GM18508 (cell line): ENCODE measurements around the gene IFITM2.
"Not testable (repeated sequence)": the region's sequence is repeated elsewhere in the genome, so short reads cannot be mapped to it uniquely, and the experiment has no call there.

ENCODE experiments used
- ATAC-seq: cut with Tn5 transposase; IDR thresholded peaks from one replicate; pipeline ENCODE4 v1.9.1; 2021; ENCODE audit warnings: moderate number of reproducible peaks; ENCODE audit not compliant: insufficient read depth, unreplicated experiment

The IFITM2 gene

DNA sequence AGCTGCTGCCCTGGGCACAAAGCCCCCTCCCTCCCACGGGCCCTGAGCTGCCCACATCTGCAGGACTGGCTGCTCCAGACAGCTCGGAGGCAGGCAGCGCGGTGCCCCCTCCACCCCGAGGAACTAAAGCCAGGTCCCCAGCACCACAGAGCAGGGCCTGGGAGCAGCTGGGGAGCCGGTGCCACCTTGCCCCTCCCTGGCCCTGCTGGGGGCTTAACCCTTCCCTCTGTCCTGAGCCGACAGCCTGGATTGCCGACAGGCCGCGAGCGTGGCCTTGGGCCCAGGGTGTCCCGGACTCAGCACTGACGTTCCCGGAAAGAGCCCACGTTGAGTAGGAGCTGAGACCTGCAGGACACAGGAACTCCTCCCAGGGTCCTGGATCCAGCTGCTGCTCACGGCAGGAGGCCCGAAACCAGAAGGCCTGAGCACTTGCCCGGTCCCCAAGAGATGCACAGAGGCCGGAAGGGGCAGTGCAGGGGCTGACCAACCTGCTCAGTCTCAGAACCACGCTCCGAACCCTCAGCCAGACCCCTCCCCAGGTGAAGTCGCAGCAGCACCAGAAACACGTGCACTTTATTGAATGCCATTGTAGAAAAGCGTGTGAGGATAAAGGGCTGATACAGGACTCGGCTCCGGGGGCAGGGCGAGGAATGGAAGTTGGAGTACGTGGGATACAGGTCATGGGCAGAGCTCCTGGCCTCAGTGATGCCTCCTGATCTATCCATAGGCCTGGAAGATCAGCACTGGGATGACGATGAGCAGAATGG is 11.7 kb downstream of the IFITM2 start:
- ATAC-seq, result not testable (repeated sequence)

DNA sequence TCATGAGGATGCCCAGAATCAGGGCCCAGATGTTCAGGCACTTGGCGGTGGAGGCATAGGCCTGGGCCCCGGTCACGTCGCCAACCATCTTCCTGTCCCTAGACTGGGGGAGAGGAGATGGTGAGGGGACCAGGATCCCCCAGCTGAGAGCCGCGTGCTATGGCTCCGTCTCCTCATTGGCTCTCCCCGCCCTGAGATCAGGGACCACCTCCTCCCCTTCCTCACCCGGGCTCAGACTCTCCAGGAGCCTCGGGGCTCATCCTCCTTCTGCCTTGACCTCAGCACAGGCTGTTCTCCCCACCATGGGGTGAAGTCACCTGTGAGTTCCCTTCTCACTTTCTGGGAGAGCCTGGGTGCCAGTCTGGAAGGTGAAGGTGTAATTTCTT is 12.3 kb downstream of the IFITM2 start:
- ATAC-seq, result not testable (repeated sequence)

DNA sequence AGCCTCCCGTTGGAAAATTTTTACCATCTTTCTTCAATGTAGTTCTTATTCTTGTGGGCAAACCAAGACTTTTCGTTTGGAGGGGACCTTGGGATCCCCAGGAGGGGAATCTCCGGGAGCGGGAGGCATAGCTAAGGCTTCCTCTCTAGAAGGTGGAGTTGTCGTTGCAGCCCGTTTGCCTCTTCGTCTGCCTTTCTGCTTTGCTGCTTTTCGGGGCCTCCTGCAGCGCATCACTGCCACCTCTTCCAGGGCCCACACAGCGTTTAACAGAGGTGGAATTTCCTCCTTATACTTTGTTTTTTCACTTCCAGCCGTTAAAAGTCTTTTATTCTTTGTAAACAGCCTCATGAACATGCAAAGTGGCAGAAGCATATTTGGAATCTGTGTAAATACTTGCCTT is 16.5 kb downstream of the IFITM2 start:
- no peak for ATAC-seq

DNA sequence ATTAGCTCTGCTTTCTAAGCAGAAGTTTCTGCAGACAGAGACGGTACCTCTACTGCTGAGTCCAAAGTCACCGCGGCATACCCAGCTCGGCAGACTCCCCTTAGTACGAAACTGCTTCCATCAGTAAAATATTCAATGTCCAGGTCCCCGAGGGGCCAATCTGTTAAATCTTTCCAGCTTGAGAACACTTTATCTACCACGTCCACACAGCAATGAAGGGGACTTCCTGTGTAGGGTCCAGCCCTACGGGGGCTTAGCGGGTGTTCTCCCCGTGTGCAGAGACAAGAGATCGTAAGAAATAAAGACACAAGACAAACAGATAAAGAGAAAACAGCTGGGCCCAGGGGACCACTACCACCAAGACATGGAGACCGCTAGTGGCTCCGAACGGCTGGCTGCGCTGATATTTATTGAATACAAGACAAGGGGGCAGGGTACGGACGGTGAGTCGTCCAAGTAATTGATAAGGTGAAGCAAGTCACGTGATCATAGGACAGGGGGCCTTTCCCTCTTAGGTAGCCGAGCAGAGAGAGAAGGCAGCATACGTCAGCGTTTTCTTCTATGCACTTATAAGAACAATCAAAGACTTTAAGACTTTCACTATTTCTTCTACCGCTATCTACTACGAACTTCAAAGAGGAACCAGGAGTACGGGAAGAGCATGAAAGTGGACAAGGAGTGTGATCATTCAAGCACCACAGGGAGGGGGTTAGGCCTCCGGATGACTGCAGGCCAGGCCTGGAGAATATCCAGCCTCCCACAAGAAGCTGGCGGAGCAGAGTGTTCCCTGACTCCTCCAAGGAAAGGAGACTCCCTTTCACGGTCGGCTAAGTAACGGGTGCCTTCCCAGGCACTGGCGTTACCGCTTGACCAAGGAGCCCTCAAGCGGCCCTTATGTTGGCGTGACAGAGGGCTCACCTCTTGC is 17.2 kb downstream of the IFITM2 start:
- not testable (repeated sequence) for ATAC-seq

DNA sequence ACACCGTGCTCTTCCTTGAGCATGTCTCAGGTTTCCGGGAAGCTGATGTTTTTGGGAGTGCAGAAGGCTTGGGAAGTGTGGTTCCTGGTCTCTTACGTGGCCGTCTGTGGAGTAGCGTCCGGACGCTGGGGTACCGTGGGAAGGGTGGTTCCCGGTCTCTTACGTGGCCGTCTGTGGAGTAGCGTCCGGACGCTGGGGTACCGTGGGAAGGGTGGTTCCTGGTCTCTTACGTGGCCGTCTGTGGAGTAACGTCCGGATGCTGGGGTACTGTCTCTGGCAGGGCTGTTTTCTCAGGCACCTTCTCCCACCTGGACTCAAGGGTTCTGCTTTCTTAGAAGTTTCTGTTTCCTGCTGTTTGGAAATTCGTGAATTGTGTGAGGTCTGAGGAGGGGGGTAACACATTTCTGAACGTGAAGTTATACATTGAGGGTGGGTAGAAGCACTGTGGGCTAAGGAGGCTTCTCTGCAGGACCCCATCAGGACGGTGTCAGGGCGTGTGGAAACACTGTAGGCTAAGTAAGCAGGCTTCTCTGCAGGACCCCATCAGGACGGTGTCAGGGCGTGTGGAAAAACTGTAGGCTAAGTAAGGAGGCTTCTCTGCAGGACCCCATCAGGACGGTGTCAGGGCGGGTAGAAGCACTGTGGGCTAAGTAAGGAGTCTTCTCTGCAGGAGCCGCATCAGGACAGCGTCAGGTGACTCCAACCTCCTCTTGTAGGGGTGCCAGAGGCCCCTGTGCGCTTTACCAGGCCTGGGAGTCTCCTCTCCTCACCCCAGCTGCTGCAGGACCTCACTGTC is 18.4 kb downstream of the IFITM2 start:
- no peak for ATAC-seq

DNA sequence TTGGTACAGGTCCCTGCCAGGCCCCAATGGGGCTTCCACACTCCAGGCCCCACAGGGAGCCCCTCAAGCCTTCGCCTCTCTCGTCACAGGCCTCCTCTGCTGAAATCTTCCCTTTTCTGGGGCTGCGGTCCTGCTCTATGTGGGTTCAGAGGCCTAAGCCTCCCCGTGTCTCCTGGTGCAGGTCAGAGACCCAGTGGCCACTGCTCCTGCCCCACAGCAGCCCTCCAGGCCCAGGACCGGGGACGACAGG is 18.9 kb downstream of the IFITM2 start:
- no peak for ATAC-seq

DNA sequence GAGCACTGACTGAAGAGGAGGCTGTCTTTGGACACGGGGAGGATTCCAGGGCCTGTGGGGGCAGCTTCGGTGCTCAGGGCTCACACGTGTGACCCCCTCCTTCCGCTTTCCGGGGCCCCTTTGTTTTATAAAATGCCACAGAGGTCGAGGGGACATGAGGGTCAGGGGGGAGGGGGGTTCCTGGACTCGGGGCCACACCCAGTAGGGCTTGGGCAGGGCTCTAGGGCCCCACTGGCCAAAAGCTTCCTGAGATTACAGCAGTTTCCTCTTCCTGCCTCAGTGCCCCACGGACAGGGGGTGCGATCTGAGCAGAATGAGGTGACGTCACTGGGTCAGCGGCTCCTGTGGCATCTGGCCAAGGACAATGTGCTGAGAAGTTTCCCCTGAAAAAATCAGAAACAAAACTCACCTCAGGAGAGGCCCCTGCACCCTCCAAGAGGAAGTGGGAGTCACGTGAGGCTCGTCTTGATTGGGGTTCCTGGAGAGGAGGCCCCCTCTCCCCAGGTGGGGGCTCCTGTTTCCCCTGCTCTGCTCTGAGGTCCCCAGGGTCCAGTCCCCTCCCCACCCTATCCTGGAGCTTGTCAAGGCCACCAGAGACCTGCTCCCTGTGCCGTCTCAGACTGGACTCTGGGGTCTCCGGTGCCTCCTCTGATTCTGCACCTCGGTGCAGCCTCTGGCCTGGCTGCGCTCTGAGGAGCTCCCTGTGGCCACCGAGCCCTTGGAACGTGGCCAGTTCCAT is 19.4 kb downstream of the IFITM2 start:
- no peak for ATAC-seq

DNA sequence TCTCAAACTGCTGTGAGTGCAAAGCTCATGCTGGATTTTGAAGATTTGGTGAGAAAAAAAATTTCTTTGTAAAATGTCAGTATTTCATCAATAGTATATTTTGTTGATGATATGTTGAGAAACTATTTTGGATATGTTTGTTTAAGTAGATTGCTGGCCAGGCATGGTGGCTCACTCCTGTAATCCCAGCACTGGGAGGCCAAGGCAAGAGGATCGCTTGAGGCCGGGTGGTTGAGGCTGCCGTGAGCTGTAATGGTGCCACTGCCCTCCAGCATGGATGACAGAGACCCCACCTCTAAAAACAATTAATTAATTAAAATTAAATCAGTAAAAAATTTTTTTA is 19.9 kb downstream of the IFITM2 start:
- ATAC-seq, result no peak

DNA sequence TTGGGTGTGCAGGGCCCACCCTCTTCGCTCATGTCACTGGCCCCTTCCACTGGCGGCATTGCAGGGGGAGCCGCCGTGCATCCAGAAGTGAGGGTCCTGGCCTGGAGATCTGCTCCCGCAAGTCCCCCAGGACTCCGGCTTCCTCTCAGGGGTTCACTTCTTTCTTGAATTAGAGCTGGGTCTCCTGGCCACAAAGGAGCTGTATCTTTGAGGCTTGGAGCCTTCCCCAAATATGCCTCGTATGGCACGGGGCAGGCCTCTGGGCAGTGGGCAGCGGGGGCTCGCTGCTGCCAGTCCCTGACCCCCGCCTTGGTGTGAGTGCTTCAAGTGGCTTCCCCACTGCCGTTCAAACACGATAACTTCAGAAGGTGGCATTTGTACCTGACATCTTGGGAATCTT is 20.4 kb downstream of the IFITM2 start:
- no peak for ATAC-seq

DNA sequence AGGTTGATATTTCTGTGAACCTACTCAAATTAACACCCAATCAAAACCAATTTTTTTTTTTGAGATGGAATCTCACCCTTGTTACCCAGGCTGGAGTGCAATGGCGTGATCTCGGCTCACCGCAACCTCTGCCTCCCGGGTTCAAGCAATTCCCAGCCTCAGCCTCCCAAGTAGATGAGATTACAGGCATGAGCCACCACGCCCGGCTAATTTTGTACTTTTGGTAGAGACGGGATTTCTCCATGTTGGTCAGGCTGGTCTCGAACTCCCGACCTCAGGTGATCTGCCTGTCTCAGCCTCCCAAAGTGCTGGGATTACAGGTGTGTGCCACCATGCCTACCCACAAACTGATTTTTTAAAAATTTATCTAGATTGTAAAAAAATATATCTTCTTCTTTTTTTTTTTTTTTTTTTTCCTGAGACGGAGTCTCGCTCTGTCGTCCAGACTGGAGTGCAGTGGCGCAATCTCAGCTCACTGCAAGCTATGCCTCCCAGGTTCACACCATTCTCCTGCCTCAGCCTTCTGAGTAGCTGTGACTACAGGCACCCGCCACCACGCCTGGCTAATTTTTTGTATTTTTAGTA is 21.0 kb downstream of the IFITM2 start:
- not testable (repeated sequence) for ATAC-seq

DNA sequence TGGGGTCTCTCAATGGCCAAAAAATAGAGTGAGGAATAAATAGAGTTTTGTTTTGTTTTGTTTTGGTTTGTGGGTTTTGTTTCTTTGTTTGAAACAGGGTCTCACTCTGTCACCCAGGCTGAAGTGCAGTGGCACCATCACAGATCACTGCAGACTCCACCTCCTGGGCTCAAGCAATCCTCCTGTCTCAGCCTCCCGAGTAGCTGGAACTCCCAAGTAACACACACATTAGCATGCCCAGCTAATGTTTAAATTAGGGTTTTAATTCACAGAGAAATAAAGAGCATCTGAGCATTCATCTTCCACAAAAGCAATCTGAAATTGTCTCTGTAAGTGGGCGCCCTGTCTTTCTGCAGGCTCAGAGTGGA is 22.3 kb downstream of the IFITM2 start:
- ATAC-seq, result no peak

DNA sequence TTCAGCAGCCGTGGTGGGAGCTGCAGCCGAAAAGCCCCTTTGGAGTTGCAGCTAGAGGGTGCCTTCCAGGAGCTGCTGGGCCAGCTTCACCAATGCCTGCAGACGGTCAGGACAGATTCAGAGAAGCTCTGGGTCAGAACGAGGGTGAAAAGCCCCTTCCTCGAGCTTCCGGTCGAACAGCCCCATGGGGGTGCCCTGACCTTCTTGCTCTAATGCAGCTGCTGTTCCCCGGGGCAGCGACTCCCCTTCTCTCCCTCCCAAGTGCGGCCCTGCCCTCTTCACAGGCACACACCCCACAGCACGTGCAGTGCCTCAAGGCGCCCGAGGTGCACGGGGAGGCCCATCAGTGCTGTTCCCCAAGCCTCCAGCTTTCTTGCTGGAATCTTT is 22.7 kb downstream of the IFITM2 start:
- ATAC-seq, result no peak

DNA sequence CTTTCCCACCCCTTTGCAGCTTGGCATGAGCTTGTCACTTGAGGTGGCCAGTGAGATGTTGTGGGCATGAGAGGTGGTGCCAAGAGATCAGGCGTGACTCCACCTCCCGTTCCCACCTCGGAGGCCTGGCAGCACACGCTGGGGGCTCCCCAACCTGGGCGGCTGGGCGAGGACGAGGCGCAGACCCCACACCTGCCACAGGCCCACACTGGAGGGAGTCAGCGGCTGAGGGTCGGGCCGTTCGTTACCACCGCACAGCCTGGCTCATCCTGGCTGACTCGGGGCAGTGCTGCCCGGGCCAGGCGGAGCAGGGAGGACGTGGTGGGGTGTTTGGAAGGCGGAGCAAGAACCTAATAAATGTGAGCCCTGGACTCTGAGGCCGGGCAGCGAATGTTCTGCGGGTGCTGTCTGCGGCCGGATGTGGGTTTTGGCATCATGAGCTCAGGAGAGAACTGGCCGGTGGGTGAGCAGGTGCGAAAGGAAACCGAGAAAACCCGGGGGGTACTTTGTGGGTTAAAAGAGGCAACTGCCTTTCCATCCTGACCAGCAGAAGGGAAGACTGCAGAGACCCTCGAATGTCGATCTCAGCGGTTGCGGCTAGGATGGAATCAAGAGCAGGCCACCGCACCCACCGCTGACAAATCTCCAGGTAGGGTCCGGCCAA is 23.2 kb downstream of the IFITM2 start:
- no peak for ATAC-seq

DNA sequence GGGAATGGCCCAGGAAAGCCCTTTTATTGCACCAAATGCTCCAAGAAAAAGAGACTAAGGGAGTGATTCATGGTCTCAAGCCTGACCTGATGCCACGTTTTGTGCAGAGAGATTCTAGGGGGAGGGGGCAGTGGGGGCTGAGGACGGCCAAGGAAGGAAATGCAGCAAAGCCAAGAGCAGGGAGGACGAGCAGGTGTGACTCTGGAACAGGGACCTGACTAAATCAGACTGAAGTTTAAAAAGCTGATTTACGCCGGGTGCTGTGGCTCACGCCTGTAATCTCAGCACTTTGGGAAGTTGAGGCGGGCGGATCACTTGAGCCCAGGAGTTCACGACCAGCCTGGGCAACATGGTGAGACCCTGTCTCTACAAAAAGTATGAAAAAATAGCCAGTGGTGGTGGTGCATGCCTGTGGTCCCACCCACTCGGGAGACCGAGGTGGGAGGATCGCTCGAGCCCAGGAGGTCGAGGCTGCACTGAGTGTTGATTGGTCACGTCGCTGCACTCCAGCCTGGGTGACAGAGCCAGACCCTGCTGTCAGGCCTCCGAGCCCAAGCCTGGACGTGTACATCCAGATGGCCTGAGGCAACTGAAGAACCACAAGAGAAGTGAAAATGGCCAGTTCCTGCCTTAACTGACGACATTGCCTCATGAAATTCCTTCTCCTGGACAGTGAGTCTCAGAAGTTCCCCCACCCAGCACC is 23.9 kb downstream of the IFITM2 start:
- ATAC-seq, result no peak

DNA sequence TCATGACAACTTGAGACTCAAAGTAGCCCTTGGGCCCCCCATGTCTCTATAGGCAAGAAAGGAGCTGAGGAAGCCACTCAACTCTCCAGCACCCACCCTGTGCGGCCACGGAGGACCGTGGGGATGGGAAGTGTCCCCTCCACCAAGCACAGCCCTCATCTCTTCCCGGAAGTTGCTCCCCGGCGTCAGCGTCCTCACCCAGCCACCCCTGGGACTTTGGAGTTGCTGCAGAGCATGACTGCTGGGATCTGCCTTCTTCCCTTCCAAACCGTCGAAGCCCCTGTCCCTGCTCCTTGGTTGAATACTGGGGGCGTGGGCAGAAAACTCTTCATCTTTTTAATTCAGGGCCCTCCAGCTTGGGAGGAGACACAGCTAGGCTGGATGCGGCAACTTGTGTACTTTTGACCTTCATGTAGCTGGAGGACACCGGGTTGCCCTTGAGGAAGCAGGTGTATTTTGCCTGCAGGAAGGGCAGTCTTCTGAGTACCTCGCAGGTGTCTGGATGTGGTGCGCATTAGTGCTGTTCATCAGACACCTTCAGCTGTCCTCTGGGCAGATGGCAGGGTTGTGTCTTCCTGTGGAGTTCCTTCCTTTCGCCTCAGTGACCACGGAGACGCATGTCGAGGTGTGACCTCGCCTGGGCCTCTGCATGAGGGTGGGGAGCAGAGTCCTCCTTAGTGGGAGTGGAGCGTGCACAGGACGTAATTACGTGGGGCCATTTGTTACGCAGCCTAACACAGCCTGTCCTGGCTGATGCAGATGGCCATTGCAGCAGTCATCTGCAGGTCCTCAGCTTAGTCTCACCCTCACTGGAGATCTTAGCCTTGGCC is 25.2 kb downstream of the IFITM2 start:
- no peak for ATAC-seq

DNA sequence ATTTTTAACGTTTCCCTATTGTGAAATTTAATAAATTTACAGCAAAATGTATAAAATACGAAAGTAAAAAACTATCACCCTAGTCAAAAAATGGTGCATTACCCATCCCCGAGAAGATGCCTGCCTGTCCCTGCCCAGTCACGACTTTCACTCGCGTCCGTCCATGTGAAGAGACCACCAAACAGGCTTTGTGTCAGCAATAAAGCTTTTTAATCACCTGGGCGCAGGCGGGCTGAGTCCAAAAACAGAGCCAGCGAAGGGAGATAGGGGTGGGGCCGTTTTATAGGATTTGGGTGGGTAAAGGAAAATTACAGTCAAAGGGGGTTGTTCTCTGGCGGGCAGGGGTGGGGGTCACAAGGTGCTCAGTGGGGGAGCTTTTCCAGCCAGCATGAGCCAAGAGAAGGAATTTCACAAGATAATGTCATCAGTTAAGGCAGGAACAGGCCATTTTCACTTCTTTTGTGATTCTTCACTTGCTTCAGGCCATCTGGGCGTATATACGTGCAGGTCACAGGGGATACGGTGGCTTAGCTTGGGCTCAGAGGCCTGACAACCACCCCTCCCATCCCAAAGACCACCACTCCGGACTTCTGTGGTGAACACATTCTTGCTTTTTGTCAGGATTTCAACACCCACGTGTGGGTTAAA is 26.1 kb downstream of the IFITM2 start:
- not testable (repeated sequence) for ATAC-seq

DNA sequence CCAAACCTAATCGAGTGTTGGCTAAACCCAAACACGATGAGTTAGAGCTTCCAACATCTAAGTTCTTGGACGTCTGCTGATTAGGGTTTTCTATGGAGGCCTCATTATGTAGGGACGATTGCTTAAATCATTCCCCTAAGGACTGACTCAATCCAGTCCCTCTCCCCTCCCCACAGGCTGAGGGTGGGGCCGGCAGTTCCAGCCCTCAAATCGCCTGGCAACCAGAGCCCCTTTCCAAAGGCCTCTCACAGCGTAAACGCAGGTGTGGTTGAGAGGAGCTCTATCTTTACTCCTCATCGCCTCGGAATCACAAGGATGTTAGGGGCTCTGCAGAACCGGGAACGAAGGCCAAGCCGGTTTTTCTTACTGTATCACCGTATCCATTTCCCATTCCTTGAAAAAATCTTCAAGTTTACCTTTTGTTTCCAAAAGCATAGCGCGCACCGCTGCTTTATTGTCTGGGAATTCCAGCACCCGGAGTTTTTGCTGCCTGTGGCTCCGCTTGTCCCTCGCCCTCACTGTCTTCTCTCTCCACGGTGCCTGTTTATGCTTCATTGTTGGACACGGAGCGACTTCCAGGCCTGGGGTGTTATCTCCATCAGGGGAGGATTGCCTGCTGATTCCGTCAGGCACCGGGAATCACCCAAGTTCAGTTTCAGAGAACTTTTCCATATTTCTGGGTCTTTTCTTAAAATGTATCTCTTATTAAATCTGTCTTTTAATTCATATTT is 26.8 kb downstream of the IFITM2 start:
- no peak for ATAC-seq
